Measurements from ENCODE around the gene CLASP1. TPM values are rescaled to one million over a fixed set of nuclear protein-coding genes. Genes with fewer than 3 reads are reported as not detected.

CLASP1 gene
- total RNA-seq, 2 donors from 2014 or later = 87.0 to 88.3 TPM

DNA sequence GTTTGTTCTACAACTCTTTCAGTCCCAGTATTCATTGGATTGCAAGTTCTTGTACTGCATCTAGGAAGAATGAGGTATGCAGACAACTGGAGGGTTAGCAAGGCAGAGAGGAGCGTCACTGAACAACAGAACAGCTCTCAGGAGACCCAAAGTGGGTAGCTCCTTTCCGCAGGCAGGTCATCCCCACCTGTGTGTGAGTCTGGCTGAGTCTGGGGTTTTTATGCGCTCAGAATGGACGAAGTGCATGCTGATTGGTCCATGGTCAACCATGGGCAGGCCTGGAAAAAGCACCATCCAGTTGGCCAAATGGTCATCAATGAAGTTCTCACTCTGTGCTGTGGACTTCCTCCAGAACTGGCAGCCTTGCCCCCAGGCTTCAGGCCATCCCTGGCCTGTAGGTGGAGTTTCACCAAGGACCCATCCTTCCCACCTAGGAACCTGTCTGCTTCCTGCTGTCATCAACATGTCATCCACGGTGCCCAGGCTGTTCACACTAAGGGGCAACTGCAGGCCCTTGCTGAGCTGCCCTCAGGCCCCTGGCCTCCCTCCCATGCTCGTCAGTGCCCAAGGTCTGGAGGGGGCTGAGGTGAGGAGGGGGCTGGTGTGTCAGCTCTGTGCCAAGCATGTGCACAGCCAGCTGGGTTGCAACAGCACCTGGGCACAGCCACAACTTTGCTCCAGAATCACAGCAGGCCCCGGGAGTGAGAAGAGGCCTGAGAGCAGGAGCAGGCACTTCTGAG lies 353.2 kb downstream of the CLASP1 start:
- Histone ChIP-seq H3K4me1 (ENCODE audit: control insufficient read depth, insufficient read depth, low read length) (no peaks in the 10 kb centered on the region), H3K27me3 (ENCODE audit: control insufficient read depth, insufficient read depth, low read length, poor library complexity, severe bottlenecking) (no peaks in the 10 kb centered on the region), H3K4me3 (ENCODE audit: low read length) (no peak overlapping the region), H3K9ac (ENCODE audit: extremely low read depth, low read length, poor library complexity, severe bottlenecking) (no peak overlapping the region), H3K9me3 (ENCODE audit: control insufficient read depth, low read length) (no peaks in the 10 kb centered on the region), H3K27ac (ENCODE audit: low read depth, low read length) (no peak overlapping the region), H3K36me3 (ENCODE audit: control insufficient read depth, insufficient read depth, low read length) (no peaks in the 10 kb centered on the region)
- Mint-ChIP-seq H3K27me3 (ENCODE audit: insufficient read depth) (peaks cover 7% of the 10 kb centered on the region), H3K27ac (no peak overlapping the region), H3K9me3 (no peaks in the 10 kb centered on the region), H3K4me3 (no peak overlapping the region), H3K36me3 (ENCODE audit: low read depth) (no peaks in the 10 kb centered on the region), H3K4me1 (no peaks in the 10 kb centered on the region)
- WGBS, 2 experiments (ENCODE audit: insufficient coverage in 1 of 2, insufficient read length in 1 of 2) = 85 to 96% methylated on average over 3 to 7 of the region's 7 CpGs
- TF ChIP-seq, protein P1, sequence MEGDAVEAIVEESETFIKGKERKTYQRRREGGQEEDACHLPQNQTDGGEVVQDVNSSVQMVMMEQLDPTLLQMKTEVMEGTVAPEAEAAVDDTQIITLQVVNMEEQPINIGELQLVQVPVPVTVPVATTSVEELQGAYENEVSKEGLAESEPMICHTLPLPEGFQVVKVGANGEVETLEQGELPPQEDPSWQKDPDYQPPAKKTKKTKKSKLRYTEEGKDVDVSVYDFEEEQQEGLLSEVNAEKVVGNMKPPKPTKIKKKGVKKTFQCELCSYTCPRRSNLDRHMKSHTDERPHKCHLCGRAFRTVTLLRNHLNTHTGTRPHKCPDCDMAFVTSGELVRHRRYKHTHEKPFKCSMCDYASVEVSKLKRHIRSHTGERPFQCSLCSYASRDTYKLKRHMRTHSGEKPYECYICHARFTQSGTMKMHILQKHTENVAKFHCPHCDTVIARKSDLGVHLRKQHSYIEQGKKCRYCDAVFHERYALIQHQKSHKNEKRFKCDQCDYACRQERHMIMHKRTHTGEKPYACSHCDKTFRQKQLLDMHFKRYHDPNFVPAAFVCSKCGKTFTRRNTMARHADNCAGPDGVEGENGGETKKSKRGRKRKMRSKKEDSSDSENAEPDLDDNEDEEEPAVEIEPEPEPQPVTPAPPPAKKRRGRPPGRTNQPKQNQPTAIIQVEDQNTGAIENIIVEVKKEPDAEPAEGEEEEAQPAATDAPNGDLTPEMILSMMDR (conservative IDR thresholded peaks at IDR 0.05) = peak; percentile 18
- no peak for DNase-seq

DNA sequence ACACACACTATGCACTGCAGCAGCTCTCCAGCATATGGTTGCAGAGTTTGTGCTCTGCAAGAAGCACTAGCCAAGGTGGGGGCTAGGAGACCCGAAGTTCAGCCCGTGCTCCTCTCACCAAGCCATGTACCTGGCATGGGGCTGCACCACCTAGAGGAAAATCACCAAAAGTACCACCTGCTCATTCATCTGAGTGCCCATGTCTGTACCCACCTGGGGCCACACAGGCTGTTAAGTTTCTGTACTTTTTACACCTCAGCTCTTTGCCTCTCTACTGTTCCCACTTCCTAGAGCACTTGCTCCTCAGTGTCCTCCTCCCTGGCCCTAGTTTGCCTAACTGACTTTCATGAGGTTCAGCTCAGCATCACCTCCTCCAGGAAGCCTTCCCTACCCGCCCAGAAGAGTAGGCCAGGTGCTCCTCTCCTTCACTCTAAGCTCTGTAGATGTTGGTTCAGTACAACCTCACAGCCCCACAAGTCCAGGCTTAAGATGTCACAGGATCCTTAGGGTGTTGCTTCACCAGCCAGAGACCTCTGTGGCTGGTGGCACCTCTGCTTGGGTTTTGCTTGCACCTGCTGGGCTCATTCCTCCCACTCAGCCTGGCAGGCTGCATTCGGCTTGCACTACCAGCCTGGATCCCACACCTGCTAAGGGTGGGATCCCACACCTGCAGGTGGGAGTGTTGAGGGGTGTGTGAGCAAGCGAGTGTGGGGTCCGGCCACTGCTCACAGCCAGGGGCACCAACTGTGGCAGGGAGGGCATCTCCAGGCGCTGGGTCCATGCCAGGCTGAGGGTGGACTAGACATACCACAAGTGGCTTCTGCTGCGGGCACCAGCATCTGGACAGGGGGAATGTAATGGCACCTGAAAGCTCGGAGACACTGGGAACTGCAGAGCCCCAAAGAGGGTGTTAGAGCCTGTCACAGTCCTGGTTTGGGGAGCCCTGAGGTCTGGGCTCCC lies 354.1 kb downstream of the CLASP1 start:
- TF ChIP-seq, protein P1 (conservative IDR thresholded peaks at IDR 0.05) = no peak
- no peak for DNase-seq
- H3K27me3 ChIP-seq (ENCODE audit: control insufficient read depth, insufficient read depth, low read length, poor library complexity, severe bottlenecking) = no peaks in the 10 kb centered on the region
- H3K4me1 ChIP-seq (ENCODE audit: control insufficient read depth, insufficient read depth, low read length) = no peaks in the 10 kb centered on the region
- H3K4me3 Mint-ChIP-seq = no peak overlapping the region
- no peaks in the 10 kb centered on the region for H3K9me3 ChIP-seq (ENCODE audit: control insufficient read depth, low read length)
- 81 to 84% methylated on average over 8 to 9 of the region's 9 CpGs for WGBS, 2 experiments (ENCODE audit: insufficient coverage in 1 of 2, insufficient read length in 1 of 2)
- H3K9me3 Mint-ChIP-seq = no peaks in the 10 kb centered on the region
- H3K9ac ChIP-seq (ENCODE audit: extremely low read depth, low read length, poor library complexity, severe bottlenecking) = no peak overlapping the region
- H3K4me3 ChIP-seq (ENCODE audit: low read length) = no peak overlapping the region
- H3K27me3 Mint-ChIP-seq (ENCODE audit: insufficient read depth) = peaks cover 7% of the 10 kb centered on the region
- H3K36me3 ChIP-seq (ENCODE audit: control insufficient read depth, insufficient read depth, low read length) = no peaks in the 10 kb centered on the region
- H3K4me1 Mint-ChIP-seq = no peaks in the 10 kb centered on the region
- no peaks in the 10 kb centered on the region for H3K36me3 Mint-ChIP-seq (ENCODE audit: low read depth)
- no peak overlapping the region for H3K27ac Mint-ChIP-seq
- H3K27ac ChIP-seq (ENCODE audit: low read depth, low read length) = no peak overlapping the region

DNA sequence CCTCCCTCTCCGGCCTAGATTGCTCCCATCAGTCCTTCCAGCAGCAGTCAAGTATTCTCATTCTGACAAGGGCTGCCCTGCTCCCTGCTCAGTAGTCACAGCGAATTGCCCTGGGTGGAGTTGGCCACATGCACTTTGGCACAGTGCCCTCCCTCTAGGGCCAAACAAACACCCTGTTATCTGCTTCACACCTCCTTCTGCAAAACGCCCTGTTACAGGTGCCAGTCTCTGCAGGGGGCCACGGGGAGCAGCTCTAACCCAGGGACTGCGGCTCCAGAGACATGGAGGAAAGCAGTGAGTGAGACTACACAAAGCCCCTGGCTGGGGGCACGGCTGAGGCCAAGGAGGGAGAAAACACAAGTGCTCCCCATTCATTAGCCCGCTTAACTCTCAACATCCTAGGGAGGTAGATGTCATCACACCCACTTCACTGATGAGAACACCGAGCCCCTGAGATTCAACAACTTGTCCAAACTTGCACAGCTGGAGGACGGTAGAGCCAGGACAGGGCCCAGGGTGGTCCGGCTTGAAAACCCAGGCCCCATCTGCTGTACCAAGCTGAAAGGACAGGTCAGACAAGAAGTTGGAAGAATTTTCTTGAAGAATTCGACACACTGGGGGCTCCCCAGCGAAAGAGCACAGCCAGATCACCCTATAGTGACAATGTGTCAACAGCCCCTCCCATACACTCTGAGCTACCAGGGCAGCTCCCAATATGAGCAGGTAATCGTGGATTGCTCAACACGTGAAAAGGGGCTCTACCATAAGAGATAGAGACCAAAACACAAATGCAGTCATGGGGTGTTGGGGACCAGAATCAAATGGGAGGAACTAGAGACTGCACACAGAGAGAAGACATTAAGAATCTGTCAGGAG lies 355.6 kb downstream of the CLASP1 start:
- Mint-ChIP-seq H3K27me3 (ENCODE audit: insufficient read depth) (peaks cover 7% of the 10 kb centered on the region), H3K9me3 (no peaks in the 10 kb centered on the region), H3K4me1 (no peaks in the 10 kb centered on the region), H3K36me3 (ENCODE audit: low read depth) (no peaks in the 10 kb centered on the region), H3K27ac (no peak overlapping the region), H3K4me3 (no peak overlapping the region)
- TF ChIP-seq, protein P1 (conservative IDR thresholded peaks at IDR 0.05) = no peak
- H3K4me1 ChIP-seq (ENCODE audit: control insufficient read depth, insufficient read depth, low read length) = no peaks in the 10 kb centered on the region
- H3K9me3 ChIP-seq (ENCODE audit: control insufficient read depth, low read length) = no peaks in the 10 kb centered on the region
- H3K36me3 ChIP-seq (ENCODE audit: control insufficient read depth, insufficient read depth, low read length) = no peaks in the 10 kb centered on the region
- H3K27me3 ChIP-seq (ENCODE audit: control insufficient read depth, insufficient read depth, low read length, poor library complexity, severe bottlenecking) = no peaks in the 10 kb centered on the region
- no peak for DNase-seq
- WGBS, 2 experiments (ENCODE audit: insufficient coverage in 1 of 2, insufficient read length in 1 of 2) = 83 to 86% methylated on average over 10 to 14 of the region's 14 CpGs
- H3K27ac ChIP-seq (ENCODE audit: low read depth, low read length) = no peak overlapping the region
- H3K4me3 ChIP-seq (ENCODE audit: low read length) = no peak overlapping the region
- no peak overlapping the region for H3K9ac ChIP-seq (ENCODE audit: extremely low read depth, low read length, poor library complexity, severe bottlenecking)
